ENCODE measurements around the gene GSTM5.
"Not testable (repeated sequence)": the region's sequence is repeated elsewhere in the genome, so short reads cannot be mapped to it uniquely, and the experiment has no call there.

Gene GSTM5

DNA sequence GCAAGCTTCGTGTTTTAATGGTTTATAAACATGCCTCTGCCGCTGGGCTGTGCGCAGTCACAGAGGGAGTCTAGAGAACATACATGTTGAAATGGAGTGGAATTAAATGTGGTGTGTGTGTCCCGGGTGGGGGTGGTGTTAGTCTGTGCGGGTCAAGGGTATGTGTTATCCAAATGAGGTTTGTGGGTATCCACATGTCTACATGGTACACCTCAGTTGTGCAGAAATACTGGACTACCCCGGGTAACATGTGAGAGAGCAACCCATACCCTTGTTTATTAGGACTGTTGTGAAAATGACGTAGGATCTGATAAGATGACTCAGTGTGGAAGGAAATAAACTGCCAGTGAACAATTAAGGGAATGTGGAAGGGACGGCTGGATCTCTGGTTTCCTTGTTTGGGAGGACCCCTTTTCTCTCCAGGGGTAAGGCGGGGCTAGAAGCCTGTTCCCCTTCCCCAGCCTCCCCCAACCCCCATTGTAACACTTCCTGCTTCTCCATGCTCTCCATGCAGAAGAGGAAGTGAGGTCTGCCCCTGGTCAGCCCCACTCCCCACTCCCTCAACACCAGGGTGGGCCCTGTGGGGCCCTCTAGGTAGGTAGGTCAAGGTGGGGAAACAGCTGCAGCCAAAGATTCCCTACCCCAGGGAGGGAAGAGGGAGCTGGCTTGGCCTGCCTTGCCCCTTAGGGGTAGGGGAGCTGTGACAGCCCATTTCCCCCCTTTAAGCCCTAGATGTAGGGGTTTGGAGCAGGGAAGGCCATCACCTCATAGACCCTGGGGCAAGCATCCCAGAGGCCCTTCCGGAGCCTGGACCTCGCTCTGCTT lies 51.0 kb downstream of the GSTM5 start:
- DNase-seq: no peak

DNA sequence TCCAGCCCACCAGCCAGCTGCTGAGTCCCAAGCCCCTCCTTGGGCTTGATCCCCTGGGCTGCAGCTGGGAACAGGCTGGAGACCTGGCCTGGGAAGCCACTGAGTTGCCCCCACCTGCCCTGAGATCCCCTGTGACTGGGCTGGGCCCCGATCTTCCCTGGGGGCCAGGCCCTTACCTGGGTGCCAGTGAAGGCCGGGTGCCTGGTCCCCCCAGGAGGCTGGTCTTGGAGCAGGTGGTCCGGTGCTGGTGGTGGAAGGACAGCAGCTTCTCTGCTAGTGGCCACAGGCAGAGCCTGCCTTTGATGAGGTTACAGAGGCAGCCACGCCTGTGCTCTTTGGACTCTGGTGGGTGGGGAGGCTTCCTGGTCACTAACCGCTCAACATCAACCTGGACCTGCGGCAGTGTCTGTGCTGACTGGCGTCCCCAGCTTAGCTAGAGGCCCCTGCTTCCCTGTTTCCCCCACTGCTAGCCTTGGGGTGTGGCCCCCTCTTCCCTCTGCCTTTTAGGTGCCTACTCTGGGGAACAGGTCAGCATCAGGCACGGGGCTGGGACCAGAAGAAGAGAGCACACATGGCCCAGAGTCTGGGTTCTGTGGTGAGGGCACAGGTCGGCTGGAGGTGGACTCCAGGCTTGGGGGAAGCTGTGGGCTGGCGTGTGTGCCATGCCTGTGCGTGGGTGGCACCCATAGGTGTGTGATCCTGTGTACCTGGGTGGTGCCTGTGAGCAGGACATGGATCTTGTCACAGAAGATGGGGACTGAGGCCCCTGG lies 51.8 kb downstream of the GSTM5 start, which contains the start of gene EPS8L3:
EPS8L3 (minus strand) TSS at position 278 of the 770 bp plus-strand sequence. CDS start 2,174 bp downstream, outside the sequence.
- DNase-seq: no peak

DNA sequence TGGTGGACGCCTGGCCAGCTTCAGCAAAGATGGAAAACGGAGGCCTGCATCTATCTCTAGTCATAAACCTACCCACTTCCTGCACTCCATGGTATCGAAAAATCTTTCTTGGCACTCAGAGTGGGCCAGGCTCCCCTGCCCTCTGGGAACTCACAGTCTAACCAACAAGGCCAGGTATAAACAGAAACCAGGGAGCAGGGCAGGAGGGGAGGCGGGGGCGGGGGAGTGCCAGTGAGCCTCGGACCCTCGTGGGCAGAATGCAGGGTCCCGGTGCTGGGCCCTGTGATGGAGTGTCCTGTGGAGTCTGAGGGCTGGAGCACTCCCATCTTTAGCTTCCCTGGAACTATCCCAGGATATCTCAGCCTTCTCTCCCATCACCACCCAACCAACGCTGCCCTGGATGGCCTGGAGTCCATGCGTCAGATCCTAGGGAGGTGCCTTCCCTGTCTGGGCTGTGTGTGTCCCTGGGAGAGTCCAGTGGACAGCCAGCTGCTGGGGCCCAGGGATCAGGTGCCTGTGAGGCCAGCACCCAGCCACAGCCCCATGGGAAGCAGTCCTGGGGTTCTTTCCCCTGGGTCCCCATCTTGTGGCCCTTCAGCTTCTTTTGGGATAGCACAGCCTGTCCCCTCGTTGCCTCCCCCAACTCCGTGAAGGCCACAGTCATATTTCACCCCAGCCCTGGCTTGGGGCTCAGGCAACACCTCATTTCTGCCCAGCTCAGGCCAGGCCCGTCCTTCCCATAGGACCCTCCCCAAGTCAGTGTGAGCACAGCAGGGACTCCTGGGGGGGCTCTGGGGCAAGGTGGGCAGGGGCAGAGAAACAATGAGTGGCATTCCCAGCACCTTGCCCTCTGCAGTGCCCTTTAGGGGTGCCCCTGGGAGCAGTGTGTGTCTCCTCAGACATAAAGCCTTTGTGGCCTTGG lies 52.8 kb downstream of the GSTM5 start:
- no peak for DNase-seq

DNA sequence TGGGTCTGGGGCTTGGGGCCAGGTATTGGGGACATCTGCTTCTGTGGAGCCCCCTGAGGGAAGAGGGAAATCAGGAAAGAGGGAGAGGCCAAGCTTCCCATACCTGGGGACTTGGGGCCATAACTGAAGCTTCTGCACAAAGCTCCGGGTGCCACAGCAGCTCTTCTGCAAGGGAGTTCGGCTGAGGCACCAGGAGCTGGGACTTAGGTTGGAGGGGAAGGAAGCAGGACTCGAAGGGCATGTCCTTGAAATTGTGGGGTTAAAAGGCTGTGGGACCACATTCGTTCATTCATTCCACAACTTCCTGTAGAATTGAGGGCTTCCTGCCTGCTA lies 53.4 kb downstream of the GSTM5 start:
- DNase-seq: no peak

DNA sequence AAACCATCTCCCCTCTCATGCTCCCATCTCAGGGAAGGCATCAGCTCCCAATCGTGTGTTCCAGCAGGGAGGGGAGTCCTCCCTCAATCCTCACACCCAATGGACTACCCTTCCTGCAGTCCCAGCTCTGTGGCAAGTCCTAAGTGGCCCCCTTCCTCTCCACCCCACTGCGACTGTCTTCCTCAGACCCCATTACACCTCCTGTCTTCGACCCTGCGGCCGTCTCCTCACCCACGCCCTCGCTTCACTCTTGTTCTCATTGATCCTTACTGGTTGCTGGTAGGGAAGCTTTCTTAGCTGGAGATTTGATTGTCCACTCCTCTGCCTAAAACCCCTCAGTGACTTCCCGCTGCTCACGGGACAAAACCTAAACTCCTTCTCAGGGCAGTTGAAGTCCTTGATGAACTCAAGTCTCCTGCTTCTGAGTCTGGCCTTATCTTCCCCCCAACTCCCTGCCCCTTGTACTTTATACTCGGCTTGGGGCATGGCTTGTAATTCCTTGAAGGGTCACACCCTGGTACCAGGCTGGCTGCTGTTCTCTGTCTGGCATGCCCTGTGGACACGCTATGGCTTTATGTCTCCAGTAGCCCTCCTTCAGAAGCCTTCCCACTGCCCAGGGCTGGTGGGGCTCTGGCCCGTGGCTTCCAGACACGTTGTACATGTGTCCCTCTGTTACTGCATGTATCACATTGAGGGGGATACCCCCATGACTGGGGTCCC lies 54.0 kb downstream of the GSTM5 start:
- DNase-seq: no peak

DNA sequence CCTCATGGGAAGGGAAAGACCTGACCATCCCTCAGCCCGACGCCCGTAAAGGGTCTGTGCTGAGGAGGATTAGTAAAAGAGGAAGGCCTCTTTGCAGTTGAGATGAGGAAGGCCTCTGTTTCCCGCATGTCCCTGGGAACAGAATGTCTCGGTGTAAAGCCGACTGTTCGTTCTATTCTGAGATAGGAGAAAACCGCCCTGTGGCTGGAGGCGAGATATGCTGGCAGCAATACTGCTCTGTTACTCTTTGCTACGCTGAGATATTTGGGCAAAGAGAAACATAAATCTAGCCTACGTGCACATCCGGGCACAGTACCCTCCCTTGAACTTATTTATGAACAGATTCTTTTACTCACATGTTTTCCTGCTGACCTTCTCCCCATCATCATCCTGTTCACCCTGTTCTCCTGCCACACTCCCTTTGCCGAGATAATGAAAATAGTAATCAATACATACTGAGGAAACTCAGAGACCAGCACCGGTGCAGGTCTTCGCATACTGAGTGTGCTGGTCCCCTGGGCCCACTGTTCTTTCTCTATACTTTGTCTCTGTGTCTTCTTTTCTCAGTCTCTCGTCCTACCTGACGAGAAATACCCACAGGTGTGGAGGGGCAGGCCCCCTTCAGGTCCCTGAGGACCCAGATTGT lies 55.1 kb downstream of the GSTM5 start:
- not testable (repeated sequence) for DNase-seq
